Muscle layer of colon (tissue), 2 donors: Measurements from ENCODE around the gene TBX21.

ENCODE experiments used
- H3K27ac ChIP-seq: one replicate; pipeline ENCODE4 v1.7.0; 2013; ENCODE audit warnings: low read depth, mild to moderate bottlenecking, low read length, moderate library complexity
- H3K27me3 ChIP-seq, 2 donors: one replicate each; pipeline ENCODE4 v1.7.0; 2013; ENCODE audit warnings: low read length in 2 of 2, mild to moderate bottlenecking in 2 of 2; ENCODE audit not compliant: insufficient read depth in 2 of 2, control insufficient read depth in 1 of 2
- H3K36me3 ChIP-seq: one replicate; pipeline ENCODE4 v1.7.0; 2013; ENCODE audit warnings: mild to moderate bottlenecking, low read length; ENCODE audit not compliant: insufficient read depth
- H3K4me1 ChIP-seq: one replicate; pipeline ENCODE4 v1.7.0; 2013; ENCODE audit warnings: mild to moderate bottlenecking, low read length; ENCODE audit not compliant: insufficient read depth
- H3K4me3 ChIP-seq, 2 donors: one replicate each; pipeline ENCODE4 v1.7.0; 2013; ENCODE audit warnings: low read length in 2 of 2, low read depth in 1 of 2, mild to moderate bottlenecking in 1 of 2, moderate library complexity in 1 of 2
- H3K9ac ChIP-seq: one replicate; pipeline ENCODE4 v1.7.0; 2013; ENCODE audit warnings: low read length
- H3K9me3 ChIP-seq: one replicate; pipeline ENCODE4 v1.7.0; 2013; ENCODE audit warnings: mild to moderate bottlenecking, low read length
- donor health status: abdominal sarcoma.
- donor health status: Adenocarcinoma of cecum.

TBX21 gene, protein sequence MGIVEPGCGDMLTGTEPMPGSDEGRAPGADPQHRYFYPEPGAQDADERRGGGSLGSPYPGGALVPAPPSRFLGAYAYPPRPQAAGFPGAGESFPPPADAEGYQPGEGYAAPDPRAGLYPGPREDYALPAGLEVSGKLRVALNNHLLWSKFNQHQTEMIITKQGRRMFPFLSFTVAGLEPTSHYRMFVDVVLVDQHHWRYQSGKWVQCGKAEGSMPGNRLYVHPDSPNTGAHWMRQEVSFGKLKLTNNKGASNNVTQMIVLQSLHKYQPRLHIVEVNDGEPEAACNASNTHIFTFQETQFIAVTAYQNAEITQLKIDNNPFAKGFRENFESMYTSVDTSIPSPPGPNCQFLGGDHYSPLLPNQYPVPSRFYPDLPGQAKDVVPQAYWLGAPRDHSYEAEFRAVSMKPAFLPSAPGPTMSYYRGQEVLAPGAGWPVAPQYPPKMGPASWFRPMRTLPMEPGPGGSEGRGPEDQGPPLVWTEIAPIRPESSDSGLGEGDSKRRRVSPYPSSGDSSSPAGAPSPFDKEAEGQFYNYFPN

DNA sequence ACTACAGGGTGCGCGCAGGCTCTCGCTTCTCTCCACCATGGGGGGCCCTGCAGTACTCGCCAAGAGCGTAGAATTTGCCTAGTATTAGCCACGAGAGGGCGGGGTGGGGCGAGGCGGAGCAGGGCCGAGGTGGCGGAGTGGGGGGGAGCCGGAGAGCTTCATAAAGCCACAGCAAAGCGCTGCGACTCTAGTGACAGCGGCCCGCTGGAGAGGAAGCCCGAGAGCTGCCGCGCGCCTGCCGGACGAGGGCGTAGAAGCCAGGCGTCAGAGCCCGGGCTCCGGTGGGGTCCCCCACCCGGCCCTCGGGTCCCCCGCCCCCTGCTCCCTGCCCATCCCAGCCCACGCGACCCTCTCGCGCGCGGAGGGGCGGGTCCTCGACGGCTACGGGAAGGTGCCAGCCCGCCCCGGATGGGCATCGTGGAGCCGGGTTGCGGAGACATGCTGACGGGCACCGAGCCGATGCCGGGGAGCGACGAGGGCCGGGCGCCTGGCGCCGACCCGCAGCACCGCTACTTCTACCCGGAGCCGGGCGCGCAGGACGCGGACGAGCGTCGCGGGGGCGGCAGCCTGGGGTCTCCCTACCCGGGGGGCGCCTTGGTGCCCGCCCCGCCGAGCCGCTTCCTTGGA is at the start of gene TBX21:
Gene TBX21, plus strand, starts transcription at position 190 of the 627 bp plus-strand sequence. Its CDS starts 219 bp downstream, at position 409.
- Histone ChIP-seq H3K36me3 (no peaks in the 10 kb centered on the region), H3K4me3 (peak within 1 kb of the TSS in 1 of 2 donors; percentile 9), H3K27me3 (peaks cover 14 to 40% of the 10 kb centered on the region in 2 donors), H3K9ac (no peak within 1 kb of the TSS), H3K27ac (no peak within 1 kb of the TSS), H3K4me1 (peaks cover 5% of the 10 kb centered on the region), H3K9me3 (no peaks in the 10 kb centered on the region)

DNA sequence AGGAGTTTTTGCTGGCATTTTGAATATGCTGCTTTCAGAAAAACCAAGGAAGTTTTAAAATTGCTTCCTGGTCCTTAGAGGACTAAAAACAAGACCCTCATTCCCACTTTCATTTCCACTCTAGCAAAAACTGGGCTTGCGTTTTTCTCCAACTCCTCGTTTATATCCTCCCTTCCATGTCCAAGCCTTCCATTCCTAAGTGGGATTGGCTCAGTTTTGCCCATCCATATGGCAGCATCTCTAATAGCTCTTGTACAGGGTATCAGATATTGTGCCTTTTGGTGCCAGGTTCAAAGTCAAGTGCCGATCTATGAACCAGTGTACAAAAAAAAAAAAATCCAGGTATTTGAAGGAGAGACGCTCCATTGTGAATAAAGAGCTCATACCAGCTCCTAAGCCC is 49.0 kb upstream of the TBX21 start:
- no peaks in the 10 kb centered on the region for H3K27me3 ChIP-seq
- no peak overlapping the region for H3K27ac ChIP-seq
- peaks cover 44% of the 10 kb centered on the region for H3K36me3 ChIP-seq
- H3K9ac ChIP-seq: no peak overlapping the region
- no peaks in the 10 kb centered on the region for H3K9me3 ChIP-seq
- no peak overlapping the region for H3K4me3 ChIP-seq
- peaks cover 4% of the 10 kb centered on the region for H3K4me1 ChIP-seq

DNA sequence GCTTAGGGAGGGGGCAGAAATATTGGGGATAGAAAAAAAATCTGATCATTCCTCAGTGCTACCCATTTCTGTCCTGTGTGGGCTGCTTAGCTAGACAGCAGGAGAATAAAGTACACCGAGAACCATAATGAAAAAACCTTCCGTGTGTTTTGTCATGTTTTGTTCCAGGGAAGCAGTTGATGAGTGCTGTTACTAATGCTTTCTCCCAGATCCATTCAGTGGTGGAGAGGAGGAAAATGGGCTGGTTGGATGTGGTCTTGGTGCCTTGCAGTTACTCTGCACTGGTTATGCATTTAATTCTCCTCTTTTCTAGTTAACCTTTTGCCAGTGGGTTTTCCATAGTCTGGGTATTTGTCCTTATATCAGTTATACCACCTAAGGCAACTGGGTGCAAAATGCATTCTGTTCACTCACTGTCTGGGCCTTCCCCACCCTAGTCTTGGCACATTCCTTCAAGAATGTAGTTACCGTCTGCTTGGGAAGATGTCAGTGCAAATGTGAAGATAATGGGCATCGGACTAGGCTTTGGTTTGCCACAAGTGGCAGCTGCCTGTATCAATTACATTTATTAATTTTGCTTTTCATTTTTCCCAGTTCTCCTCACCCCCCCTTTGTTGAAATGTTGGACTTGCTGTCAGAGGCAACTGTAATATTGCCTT is 48.4 kb upstream of the TBX21 start:
- Histone ChIP-seq H3K36me3 (peaks cover 39% of the 10 kb centered on the region), H3K4me3 (no peak overlapping the region), H3K27me3 (no peaks in the 10 kb centered on the region), H3K9ac (no peak overlapping the region), H3K4me1 (peaks cover 4% of the 10 kb centered on the region), H3K9me3 (no peaks in the 10 kb centered on the region), H3K27ac (no peak overlapping the region)

DNA sequence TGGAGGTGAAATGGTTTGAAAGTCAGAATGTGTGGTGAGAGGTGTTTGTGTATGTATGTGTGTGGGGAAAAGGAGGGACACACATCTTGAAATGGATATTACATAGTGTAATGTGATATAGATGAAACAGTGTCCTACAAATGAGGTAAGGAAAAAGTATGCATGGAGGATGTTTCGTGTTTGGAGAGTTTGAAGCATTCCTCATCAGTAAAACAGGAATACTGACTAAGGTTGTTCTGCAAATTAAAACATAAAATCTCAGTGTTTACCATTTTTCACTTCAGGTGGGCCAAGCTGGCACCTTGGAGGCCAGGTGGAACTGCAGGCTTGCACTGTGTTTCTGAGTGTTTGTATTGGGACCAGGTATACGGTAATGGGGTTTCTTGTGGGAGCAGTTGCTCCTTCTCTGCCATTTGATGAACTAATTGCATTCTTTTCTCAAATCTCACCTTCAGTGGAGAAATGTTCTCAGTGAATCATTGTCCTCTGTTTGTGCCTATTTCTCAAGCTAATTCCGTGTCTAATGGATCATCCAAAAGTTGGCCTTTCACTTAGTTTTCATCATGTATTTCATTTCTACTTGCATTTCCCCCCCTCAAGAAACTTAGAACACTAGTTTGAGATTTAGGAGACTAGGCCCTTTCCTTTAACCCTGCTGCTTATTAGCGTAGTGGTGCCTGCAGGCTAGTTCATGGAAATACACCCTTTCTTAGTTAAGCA is 47.3 kb upstream of the TBX21 start:
- peaks cover 4% of the 10 kb centered on the region for H3K4me1 ChIP-seq
- H3K9me3 ChIP-seq: no peaks in the 10 kb centered on the region
- H3K4me3 ChIP-seq: no peak overlapping the region
- no peak overlapping the region for H3K9ac ChIP-seq
- no peaks in the 10 kb centered on the region for H3K27me3 ChIP-seq
- H3K27ac ChIP-seq: no peak overlapping the region
- peaks cover 28% of the 10 kb centered on the region for H3K36me3 ChIP-seq

DNA sequence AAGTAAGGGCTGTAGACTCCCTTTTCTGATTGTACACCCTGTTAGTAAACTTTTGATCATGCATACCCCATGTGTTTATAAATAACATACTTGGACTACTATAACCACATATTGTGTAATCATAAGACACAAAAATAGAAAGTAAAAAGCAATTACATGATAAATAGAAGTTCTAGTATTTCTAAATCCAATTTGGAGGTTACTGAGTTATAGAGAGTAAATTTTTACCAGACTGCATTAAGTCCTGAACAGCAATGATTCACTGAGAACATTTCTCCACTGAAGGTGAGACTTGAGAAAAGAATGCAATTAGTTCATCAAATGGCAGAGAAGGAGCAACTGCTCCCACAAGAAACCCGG is 46.8 kb upstream of the TBX21 start:
- H3K9ac ChIP-seq: no peak overlapping the region
- no peaks in the 10 kb centered on the region for H3K9me3 ChIP-seq
- H3K4me3 ChIP-seq: no peak overlapping the region
- peaks cover 4% of the 10 kb centered on the region for H3K4me1 ChIP-seq
- peaks cover 26% of the 10 kb centered on the region for H3K36me3 ChIP-seq
- no peaks in the 10 kb centered on the region for H3K27me3 ChIP-seq
- no peak overlapping the region for H3K27ac ChIP-seq

DNA sequence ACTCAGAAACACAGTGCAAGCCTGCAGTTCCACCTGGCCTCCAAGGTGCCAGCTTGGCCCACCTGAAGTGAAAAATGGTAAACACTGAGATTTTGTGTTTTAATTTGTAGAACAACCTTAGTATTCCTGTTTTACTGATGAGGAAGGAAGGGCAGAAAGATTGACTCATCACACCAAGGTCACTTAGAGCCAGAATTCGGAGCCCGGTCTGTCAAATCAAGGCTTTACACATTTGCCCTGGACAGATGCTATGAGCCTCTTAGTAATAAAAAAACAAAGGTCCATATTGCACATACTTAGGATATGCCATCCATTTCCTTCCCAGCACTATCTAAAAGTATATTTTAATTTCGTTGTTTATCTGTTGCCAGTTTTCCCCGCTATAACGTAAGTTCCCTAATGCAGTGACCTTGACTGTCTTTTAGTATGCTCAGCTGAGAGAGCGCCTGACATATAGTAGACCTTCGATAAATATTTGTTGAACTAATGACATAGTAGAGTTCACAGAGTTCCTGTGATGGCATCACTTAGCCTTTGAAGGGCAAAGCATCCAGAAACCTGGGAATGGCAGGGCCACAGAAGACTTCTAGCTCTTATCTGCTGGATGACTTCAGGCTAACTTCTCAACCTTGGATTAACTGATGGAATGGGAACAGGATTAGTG is 46.2 kb upstream of the TBX21 start:
- peaks cover 23% of the 10 kb centered on the region for H3K36me3 ChIP-seq
- no peaks in the 10 kb centered on the region for H3K9me3 ChIP-seq
- H3K4me3 ChIP-seq: no peak overlapping the region
- H3K4me1 ChIP-seq: peaks cover 4% of the 10 kb centered on the region
- H3K27me3 ChIP-seq: no peaks in the 10 kb centered on the region
- peak overlapping the region; percentile 6 for H3K27ac ChIP-seq
- H3K9ac ChIP-seq: no peak overlapping the region

DNA sequence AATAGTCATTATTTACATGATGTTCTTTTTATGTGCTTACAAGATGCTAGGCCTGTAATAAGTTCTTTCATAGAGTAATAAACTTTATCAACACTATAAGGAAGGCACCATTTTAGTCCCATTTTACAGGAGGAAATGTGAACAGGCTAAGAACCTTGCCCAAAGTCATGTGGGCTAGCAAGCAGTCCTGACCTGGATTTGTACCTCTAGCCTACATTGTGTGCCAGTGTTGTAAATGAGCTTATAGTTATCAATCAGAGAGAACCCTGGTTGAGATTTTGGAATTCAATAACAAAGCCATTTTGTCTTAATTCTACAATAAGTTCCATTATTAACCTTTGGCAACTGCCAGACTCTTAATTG is 45.7 kb upstream of the TBX21 start:
- Histone ChIP-seq H3K9ac (no peak overlapping the region), H3K4me1 (peaks cover 4% of the 10 kb centered on the region), H3K4me3 (no peak overlapping the region), H3K27me3 (no peaks in the 10 kb centered on the region), H3K9me3 (no peaks in the 10 kb centered on the region), H3K36me3 (peaks cover 18% of the 10 kb centered on the region), H3K27ac (no peak overlapping the region)

DNA sequence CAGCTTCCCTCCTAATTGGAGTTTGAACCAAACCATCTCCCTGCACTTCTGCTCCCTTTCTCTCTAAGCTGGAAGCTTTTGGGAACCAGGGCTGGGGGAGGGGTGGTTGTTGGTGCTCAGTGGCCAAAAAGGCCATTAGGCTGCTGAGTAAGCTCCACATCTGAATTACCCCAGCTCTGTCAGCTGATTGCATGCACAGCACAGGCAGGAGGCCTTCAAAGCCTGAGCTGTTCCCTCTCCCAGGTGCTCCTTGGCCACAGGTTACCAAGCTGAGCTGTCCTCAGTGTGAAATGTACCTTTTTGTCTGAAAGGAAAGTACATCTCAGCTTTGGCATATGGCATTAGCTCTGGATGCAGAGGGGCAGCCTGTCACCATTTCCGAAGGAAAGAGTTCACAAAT is 45.3 kb upstream of the TBX21 start:
- H3K9ac ChIP-seq: no peak overlapping the region
- no peak overlapping the region for H3K4me3 ChIP-seq
- no peaks in the 10 kb centered on the region for H3K27me3 ChIP-seq
- no peaks in the 10 kb centered on the region for H3K9me3 ChIP-seq
- peaks cover 5% of the 10 kb centered on the region for H3K4me1 ChIP-seq
- peaks cover 14% of the 10 kb centered on the region for H3K36me3 ChIP-seq
- H3K27ac ChIP-seq: no peak overlapping the region

DNA sequence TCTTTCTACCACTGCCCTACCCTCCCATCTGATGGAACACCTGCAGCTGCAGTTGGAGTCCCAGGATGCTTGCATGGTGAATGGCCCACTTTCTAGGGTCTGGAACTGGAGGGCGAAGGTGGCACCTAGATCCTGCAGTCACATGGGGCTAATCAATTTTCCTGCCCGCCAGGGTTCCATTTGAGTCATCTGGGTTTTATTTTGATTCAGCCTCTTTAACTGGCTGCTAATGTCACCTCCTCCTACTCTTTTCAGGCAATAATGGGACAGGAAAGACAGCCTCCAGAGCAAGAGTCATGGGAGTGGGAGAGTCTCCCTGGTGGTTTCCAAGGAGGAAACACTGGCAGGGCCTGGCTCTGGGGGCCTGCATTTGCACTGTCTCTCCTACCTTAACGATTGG is 42.9 kb upstream of the TBX21 start:
- no peak overlapping the region for H3K27ac ChIP-seq
- peaks cover 5% of the 10 kb centered on the region for H3K36me3 ChIP-seq
- H3K9me3 ChIP-seq: no peaks in the 10 kb centered on the region
- H3K4me1 ChIP-seq: peaks cover 13% of the 10 kb centered on the region
- H3K9ac ChIP-seq: no peak overlapping the region
- no peak overlapping the region for H3K4me3 ChIP-seq
- H3K27me3 ChIP-seq: no peaks in the 10 kb centered on the region

DNA sequence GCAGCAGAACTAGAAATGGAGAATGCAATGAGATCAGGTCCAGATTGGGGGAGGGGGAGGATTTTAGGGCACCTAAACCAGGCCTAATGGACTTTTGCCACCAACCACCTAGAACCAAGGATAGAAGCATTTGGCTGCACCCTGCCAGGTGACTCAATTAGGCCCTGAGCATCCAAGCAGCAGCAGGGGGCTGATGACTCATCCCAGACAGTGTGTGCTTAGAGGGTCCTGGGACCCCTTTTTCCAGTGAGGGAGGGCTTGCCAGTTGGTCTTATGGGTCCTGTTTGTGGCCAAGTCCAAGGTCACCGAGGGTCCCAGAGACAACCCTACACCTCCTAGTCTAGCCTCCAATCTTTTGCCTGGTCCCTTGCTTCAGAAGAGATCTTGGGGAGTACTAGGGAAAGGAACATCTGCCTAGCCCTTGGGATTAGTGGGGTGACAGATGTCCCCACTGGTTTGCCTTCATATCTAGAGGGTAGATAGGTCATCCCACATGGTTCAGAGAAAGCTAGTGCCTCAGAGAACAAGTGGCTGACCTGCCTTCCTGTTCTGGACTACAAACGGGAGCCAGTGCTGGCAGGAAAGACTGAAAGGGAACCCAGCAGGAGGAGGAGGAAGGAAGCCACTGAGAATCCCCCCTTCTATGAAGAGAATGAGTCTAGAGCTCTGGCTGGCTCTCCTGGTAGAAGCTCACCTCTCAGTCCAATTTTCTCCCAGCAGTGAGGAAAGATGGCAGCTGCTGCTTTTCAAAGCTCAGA is 40.7 kb upstream of the TBX21 start:
- Histone ChIP-seq H3K4me3 (no peak overlapping the region), H3K36me3 (peaks cover 6% of the 10 kb centered on the region), H3K27me3 (no peaks in the 10 kb centered on the region), H3K9me3 (no peaks in the 10 kb centered on the region), H3K9ac (no peak overlapping the region), H3K27ac (no peak overlapping the region), H3K4me1 (peaks cover 12% of the 10 kb centered on the region)
